HepG2 (cell line): ENCODE data around the gene ZNF446. TPM values are rescaled to one million over a fixed set of nuclear protein-coding genes. Genes with fewer than 3 reads are reported as not detected.

Experiments
- ELK4 ChIP-seq: sonication (generic); formaldehyde crosslinking; IDR thresholded peaks from 2 replicates; pipeline ENCODE4 v1.9.0; 2021; ENCODE audit warnings: missing genetic modification reagents, borderline replicate concordance
- HNRNPK ChIP-seq: fragments of 200-400 bp; formaldehyde crosslinking; IDR thresholded peaks from 2 replicates; pipeline ENCODE4 v1.6.1; 2018; ENCODE audit warnings: low read length, low read depth, moderate library complexity, mild to moderate bottlenecking; ENCODE audit not compliant: poor library complexity, severe bottlenecking
- JUND ChIP-seq: sonication (generic); formaldehyde crosslinking; IDR thresholded peaks from 2 replicates; pipeline ENCODE4 v1.8.0; 2022; ENCODE audit warnings: mild to moderate bottlenecking, missing genetic modification reagents
- KLF15 ChIP-seq: sonication (generic); formaldehyde crosslinking; IDR thresholded peaks from 2 replicates; pipeline ENCODE4 v1.8.1; 2023; ENCODE audit warnings: borderline replicate concordance, mild to moderate bottlenecking, inconsistent platforms, missing genetic modification reagents, mixed read lengths
- KLF9 ChIP-seq: IDR thresholded peaks from 2 replicates; pipeline ENCODE4 v1.6.1; 2016; ENCODE audit warnings: low read depth
- NFE2L1 ChIP-seq: sonication (generic); formaldehyde crosslinking; IDR thresholded peaks from 2 replicates; pipeline ENCODE4 v1.4.0; 2020; ENCODE audit warnings: missing genetic modification reagents, mild to moderate bottlenecking, borderline replicate concordance
- NONO ChIP-seq, 2 experiments: fragments of 450-650 bp in 1 of 2; sonication (generic) in 1 of 2; formaldehyde crosslinking in 1 of 2; IDR thresholded peaks in 1 of 2; conservative IDR thresholded peaks in 1 of 2; 2 replicates each; pipeline versions ENCODE4 v1.6.1 to v1.8.0; 2017 to 2022; ENCODE audit warnings: mild to moderate bottlenecking in 1 of 2, missing genetic modification reagents in 1 of 2, moderate library complexity in 1 of 2
- NR3C1 ChIP-seq: sonication (generic); formaldehyde crosslinking; IDR thresholded peaks from 2 replicates; pipeline ENCODE4 v1.4.0; 2020; ENCODE audit warnings: missing genetic modification reagents
- PLSCR1 ChIP-seq: sonication (generic); formaldehyde crosslinking; IDR thresholded peaks from 2 replicates; pipeline ENCODE4 v1.5.0; 2020; ENCODE audit warnings: missing genetic modification reagents, mild to moderate bottlenecking, borderline replicate concordance
- RFX3 ChIP-seq: IDR thresholded peaks from 2 replicates; pipeline ENCODE4 v1.6.1; 2016; ENCODE audit warnings: missing biosample characterization, missing genetic modification reagents
- SAP130 ChIP-seq: IDR thresholded peaks from 2 replicates; pipeline ENCODE4 v1.6.1; 2016; ENCODE audit warnings: low read depth
- SMARCE1 ChIP-seq: fragments of 450-650 bp; IDR thresholded peaks from 2 replicates; pipeline ENCODE4 v1.6.1; 2017; ENCODE audit warnings: borderline replicate concordance
- SUZ12 ChIP-seq: fragments of 150-350 bp; IDR thresholded peaks from 2 replicates; pipeline ENCODE4 v1.6.1; 2014; ENCODE audit warnings: low read depth, low read length
- U2AF1 ChIP-seq: fragments of 200-400 bp; formaldehyde crosslinking; optimal IDR thresholded peaks from 2 replicates; pipeline ENCODE3; 2017; ENCODE audit warnings: mild to moderate bottlenecking, low read depth, low read length
- XRCC5 ChIP-seq: fragments of 200-400 bp; formaldehyde crosslinking; optimal IDR thresholded peaks from 2 replicates; pipeline ENCODE3; 2017; ENCODE audit warnings: mild to moderate bottlenecking, low read length
- YEATS2 ChIP-seq: sonication (generic); formaldehyde crosslinking; IDR thresholded peaks from 2 replicates; pipeline ENCODE4 v1.4.0; 2020; ENCODE audit warnings: missing genetic modification reagents, borderline replicate concordance
- ZFP36L1 ChIP-seq: sonication (generic); formaldehyde crosslinking; IDR thresholded peaks from 2 replicates; pipeline ENCODE4 v1.8.0; 2022; ENCODE audit warnings: mild to moderate bottlenecking, missing genetic modification reagents, moderate library complexity
- ZNF264 ChIP-seq: sonication (generic); formaldehyde crosslinking; IDR thresholded peaks from 2 replicates; pipeline ENCODE4 v1.4.0; 2020; ENCODE audit warnings: missing genetic modification reagents
- ZNF274 ChIP-seq: sonication (generic); formaldehyde crosslinking; IDR thresholded peaks from 2 replicates; pipeline ENCODE4 v1.5.1; 2020; ENCODE audit warnings: mild to moderate bottlenecking, missing genetic modification reagents
- ZNF550 ChIP-seq: sonication (generic); formaldehyde crosslinking; IDR thresholded peaks from 2 replicates; pipeline ENCODE4 v1.4.0; 2020; ENCODE audit warnings: mild to moderate bottlenecking, missing genetic modification reagents, borderline replicate concordance
- ZNF570 ChIP-seq: sonication (generic); formaldehyde crosslinking; IDR thresholded peaks from 2 replicates; pipeline ENCODE4 v1.4.0; 2020; ENCODE audit warnings: mild to moderate bottlenecking, missing genetic modification reagents, borderline replicate concordance
- ZNF607 ChIP-seq: sonication (generic); formaldehyde crosslinking; IDR thresholded peaks from 2 replicates; pipeline ENCODE4 v1.5.1; 2020; ENCODE audit warnings: missing genetic modification reagents, mild to moderate bottlenecking, borderline replicate concordance
- ZNF724P ChIP-seq: sonication (generic); formaldehyde crosslinking; IDR thresholded peaks from 2 replicates; pipeline ENCODE4 v1.8.0; 2022; ENCODE audit warnings: missing genetic modification reagents, borderline replicate concordance
- ZNF749 ChIP-seq: sonication (generic); formaldehyde crosslinking; IDR thresholded peaks from 2 replicates; pipeline ENCODE4 v1.8.0; 2022; ENCODE audit warnings: mild to moderate bottlenecking, missing genetic modification reagents, moderate library complexity, borderline replicate concordance
- ZZZ3 ChIP-seq: sonication (generic); formaldehyde crosslinking; IDR thresholded peaks from 2 replicates; pipeline ENCODE4 v1.4.0; 2020; ENCODE audit warnings: missing genetic modification reagents, mild to moderate bottlenecking, borderline replicate concordance
- polyA plus RNA-seq, 8 experiments: library from polyadenylated mRNA; depleted of rRNA in 3 of 8; stranded (reverse) in 7 of 8; unstranded in 1 of 8; fragments of >200 nt; fragmentation: Illumina TruSeq in 4 of 8; extraction: Trizol in 4 of 8; gene quantifications; 2 replicates each; pipeline versions ENCODE4 v1.2.1 to v1.2.3, GENCODE V29; 2011 to 2016; ENCODE audit warnings: low read depth in 4 of 8, missing spikeins in 1 of 8, mixed read lengths in 1 of 8; ENCODE audit not compliant: insufficient read depth in 1 of 8
- total RNA-seq, 5 experiments: library from RNA; depleted of rRNA; stranded (reverse); fragments of >200 nt; fragmentation: Illumina TruSeq; extraction: Trizol; gene quantifications; 2 replicates each; pipeline ENCODE4 v1.2.3, GENCODE V29; 2016; ENCODE audit warnings: low read depth in 1 of 5
- TF ChIP-seq, protein P1 (sequence below): IDR thresholded peaks from 2 replicates; pipeline ENCODE4 v1.6.1; 2016; ENCODE audit warnings: missing genetic modification reagents, missing compliant biosample characterization
- TF ChIP-seq, protein P2 (sequence below): sonication (generic); formaldehyde crosslinking; IDR thresholded peaks from 2 replicates; pipeline ENCODE4 v1.5.0; 2020; ENCODE audit warnings: mild to moderate bottlenecking, low read depth, missing genetic modification reagents, borderline replicate concordance

The ZNF446 gene
- total and polyA plus RNA-seq, 2 of the 13 experiments (the other 11 are each of a cell fraction or from before 2014, with no cell fraction given), result 3.0 to 3.6 TPM

GRCh38 chr19:58475714-58476497 is at the start of gene ZNF446 (continued):
- peak; percentile 49; the same call in 1 of the 2 replicates for TF ChIP-seq SUZ12
- TF ChIP-seq ZNF724P, result no peak
- TF ChIP-seq RFX3 (CRISPR knock-in tag), result peak; percentile 90
- 0 out of 2 replicates have a peak, but pooled peaks have one; percentile 77 for TF ChIP-seq YEATS2 (CRISPR knock-in tag)
- TF ChIP-seq ZNF570 (CRISPR knock-in tag), result no peak
- TF ChIP-seq ZNF274 (CRISPR knock-in tag), result peak; percentile 72; the same call in 1 of the 2 replicates
- no peak; the same call in 1 of the 2 replicates for TF ChIP-seq ZFP36L1 (CRISPR knock-in tag)
- peak; percentile 58 for TF ChIP-seq U2AF1
- TF ChIP-seq ZNF550 (CRISPR knock-in tag), result no peak
- no peak for TF ChIP-seq SMARCE1
- TF ChIP-seq HNRNPK, result no peak
- TF ChIP-seq ZNF749 (CRISPR knock-in tag), result no peak
- peak; percentile 59; the same call in 1 of the 2 replicates for TF ChIP-seq KLF15 (CRISPR knock-in tag)
- no peak for TF ChIP-seq NFE2L1 (CRISPR knock-in tag)
- TF ChIP-seq ZNF607 (CRISPR knock-in tag), result no peak
- no peak for TF ChIP-seq ZZZ3 (CRISPR knock-in tag)
- TF ChIP-seq NR3C1 (CRISPR knock-in tag), result no peak
- TF ChIP-seq JUND, result no peak
- TF ChIP-seq PLSCR1, result no peak
- TF ChIP-seq, protein P1, sequence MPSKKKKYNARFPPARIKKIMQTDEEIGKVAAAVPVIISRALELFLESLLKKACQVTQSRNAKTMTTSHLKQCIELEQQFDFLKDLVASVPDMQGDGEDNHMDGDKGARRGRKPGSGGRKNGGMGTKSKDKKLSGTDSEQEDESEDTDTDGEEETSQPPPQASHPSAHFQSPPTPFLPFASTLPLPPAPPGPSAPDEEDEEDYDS (CRISPR knock-in tag), result peak; percentile 21; the same call in 1 of the 2 replicates
- TF ChIP-seq SAP130 (CRISPR knock-in tag), result peak; percentile 94
- no peak for TF ChIP-seq ZNF264
- TF ChIP-seq, protein P2, sequence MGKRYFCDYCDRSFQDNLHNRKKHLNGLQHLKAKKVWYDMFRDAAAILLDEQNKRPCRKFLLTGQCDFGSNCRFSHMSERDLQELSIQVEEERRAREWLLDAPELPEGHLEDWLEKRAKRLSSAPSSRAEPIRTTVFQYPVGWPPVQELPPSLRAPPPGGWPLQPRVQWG (CRISPR knock-in tag), result no peak
- TF ChIP-seq ELK4 (CRISPR knock-in tag), result no peak
- TF ChIP-seq NONO (IDR thresholded peaks at IDR 0.05), result no peak
- TF ChIP-seq NONO (CRISPR knock-in tag; conservative IDR thresholded peaks at IDR 0.05), result no peak
- TF ChIP-seq KLF9 (CRISPR knock-in tag), result no peak
- peak; percentile 82 for TF ChIP-seq XRCC5
